RPMI7951 (cell line): ENCODE measurements around the gene RALGPS2. TPM values are rescaled to one million over a fixed set of nuclear protein-coding genes. Genes with fewer than 3 reads are reported as not detected.

ENCODE experiments used
- DNase-seq: peaks from one replicate; pipeline ENCODE4 v3.0.0-alpha.2; 2012; ENCODE audit warnings: low read depth
- total RNA-seq: library from RNA; depleted of rRNA; stranded (reverse); fragments of >200 nt; shearing (Covaris generic); gene quantifications from 2 replicates; pipeline ENCODE4 v1.2.3, GENCODE V29; 2014

Gene RALGPS2
- total RNA-seq, 1 experiment from 2014 or later, result 18.1 TPM

- no peak for DNase-seq
Observed at GRCh38 chr1:178918308-178918707, 193.3 kb downstream of the RALGPS2 start.

- no peak for DNase-seq
Observed at GRCh38 chr1:178918955-178919354, 193.9 kb downstream of the RALGPS2 start.

GRCh38 chr1:178919581-178919980 is 194.5 kb downstream of the RALGPS2 start:
- no peak for DNase-seq

- DNase-seq, result no peak
Observed at GRCh38 chr1:178921499-178921898, 196.5 kb downstream of the RALGPS2 start.

- DNase-seq, result no peak
Observed at GRCh38 chr1:178923512-178923911, 198.5 kb downstream of the RALGPS2 start.

- no peak for DNase-seq
Observed at GRCh38 chr1:178926046-178926445, 201.0 kb downstream of the RALGPS2 start.

GRCh38 chr1:178927003-178927402 is 202.0 kb downstream of the RALGPS2 start:
- DNase-seq, result no peak

GRCh38 chr1:178928041-178928440 is 203.0 kb downstream of the RALGPS2 start:
- DNase-seq, result no peak

GRCh38 chr1:178928976-178929375 is 203.9 kb downstream of the RALGPS2 start:
- DNase-seq, result no peak

GRCh38 chr1:178931858-178932551 is 207.0 kb downstream of the RALGPS2 start:
- peak; percentile 19 for DNase-seq

- DNase-seq, result no peak
Observed at GRCh38 chr1:178932552-178932906, 207.5 kb downstream of the RALGPS2 start.

GRCh38 chr1:178933105-178933561 is 208.1 kb downstream of the RALGPS2 start:
- no peak for DNase-seq

- no peak for DNase-seq
Observed at GRCh38 chr1:178933709-178934490, 208.9 kb downstream of the RALGPS2 start.

GRCh38 chr1:178934546-178934945 is 209.5 kb downstream of the RALGPS2 start:
- no peak for DNase-seq

GRCh38 chr1:178935610-178936009 is 210.6 kb downstream of the RALGPS2 start:
- DNase-seq, result no peak

GRCh38 chr1:178937695-178938094 is 212.7 kb downstream of the RALGPS2 start:
- DNase-seq, result no peak

GRCh38 chr1:178938101-178938958 is 213.3 kb downstream of the RALGPS2 start:
- no peak for DNase-seq

GRCh38 chr1:178938959-178939317 is 213.9 kb downstream of the RALGPS2 start:
- DNase-seq, result no peak

- no peak for DNase-seq
Observed at GRCh38 chr1:178939338-178940067, 214.5 kb downstream of the RALGPS2 start.

GRCh38 chr1:178940068-178940765 is 215.2 kb downstream of the RALGPS2 start:
- DNase-seq, result peak; percentile 29

GRCh38 chr1:178941261-178941689 is 216.2 kb downstream of the RALGPS2 start:
- no peak for DNase-seq
